WTC11 (cell line): Measurements from ENCODE around the gene ACTR6.

Experiments used
- CREM ChIP-seq: sonication (generic); formaldehyde crosslinking; IDR thresholded peaks from 2 replicates; pipeline ENCODE4 v1.8.1; 2022; ENCODE audit warnings: mild to moderate bottlenecking, missing genetic modification reagents, moderate library complexity
- CTCF ChIP-seq: fragments of 200-600 bp; IDR thresholded peaks from 2 replicates; pipeline ENCODE4 v1.8.0; 2022; ENCODE audit warnings: antibody characterized with exemption
- JUN ChIP-seq: sonication (generic); formaldehyde crosslinking; IDR thresholded peaks from 2 replicates; pipeline ENCODE4 v1.8.0; 2023; ENCODE audit warnings: mild to moderate bottlenecking, missing genetic modification reagents
- MYBL2 ChIP-seq: sonication (generic); formaldehyde crosslinking; IDR thresholded peaks from 2 replicates; pipeline ENCODE4 v1.8.1; 2023; ENCODE audit warnings: mild to moderate bottlenecking, moderate library complexity, missing genetic modification reagents
- NFE2L1 ChIP-seq: sonication (generic); formaldehyde crosslinking; IDR thresholded peaks from 2 replicates; pipeline ENCODE4 v1.8.1; 2023; ENCODE audit warnings: missing genetic modification reagents
- TEAD1 ChIP-seq: sonication (generic); formaldehyde crosslinking; IDR thresholded peaks from 2 replicates; pipeline ENCODE4 v1.8.0; 2022; ENCODE audit warnings: mild to moderate bottlenecking, missing genetic modification reagents
- ZNF423 ChIP-seq: fragments of 250-450 bp; sonication (Bioruptor Pico); IDR thresholded peaks from 2 replicates; pipeline ENCODE4 v2.1.2; 2022; ENCODE audit warnings: mild to moderate bottlenecking, moderate library complexity

DNA sequence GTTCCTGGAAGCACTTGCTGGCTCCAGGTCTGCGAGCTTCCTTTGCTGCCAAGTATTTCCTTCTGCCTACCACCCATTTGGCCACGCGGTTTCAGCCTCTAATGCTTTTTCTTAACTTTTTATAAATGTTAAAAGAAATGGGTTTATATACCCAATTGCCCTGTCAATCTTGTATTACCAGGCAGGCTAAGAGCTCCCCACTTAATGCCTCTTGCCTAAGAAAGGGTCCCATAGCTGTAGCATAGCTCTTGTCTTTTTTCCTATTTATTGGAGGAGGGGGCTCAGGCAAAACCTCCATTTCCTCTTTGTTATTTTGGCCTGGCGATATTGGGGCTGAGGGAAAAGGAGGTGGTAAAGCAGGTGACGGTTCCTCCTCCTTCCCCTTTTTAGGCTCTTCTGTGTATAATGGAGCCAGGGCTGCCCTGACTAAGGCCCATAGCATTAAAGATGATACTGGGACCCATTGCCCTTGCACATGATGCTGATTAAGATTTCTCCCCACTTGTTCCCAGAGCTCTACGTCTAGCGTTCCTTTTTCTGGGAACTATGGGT is 36.4 kb upstream of the ACTR6 start:
- no peak for TF ChIP-seq CTCF
- TF ChIP-seq MYBL2 (CRISPR knock-in tag), result no peak
- TF ChIP-seq JUN (CRISPR knock-in tag), result no peak
- no peak for TF ChIP-seq NFE2L1 (CRISPR knock-in tag)
- no peak for TF ChIP-seq ZNF423 (CRISPR knock-in tag)
- TF ChIP-seq CREM (CRISPR knock-in tag), result no peak
- no peak for TF ChIP-seq TEAD1 (CRISPR knock-in tag)
